Measurements from ENCODE around the gene KRT86. TPM values are rescaled to one million over a fixed set of nuclear protein-coding genes. Genes with fewer than 3 reads are reported as not detected.

KRT86 gene
- total and polyA plus RNA-seq, 10 donors = 0.08 to 0.26 (median 0.13) TPM; not detected in 6

GRCh38 chr12:52323001-52323400 is 48.6 kb downstream of the KRT86 start:
- Histone ChIP-seq H3K27ac (no peak overlapping the region), H3K4me3 (no peak overlapping the region), H3K4me1 (peaks cover 0 to 7% (median 0%) of the 10 kb centered on the region in 6 donors), H3K9me3 (no peaks in the 10 kb centered on the region), H3K36me3 (no peaks in the 10 kb centered on the region), H3K27me3 (replicated peaks in 1 of 7) (peaks cover 0 to 65% (median 7%) of the 10 kb centered on the region in 7 donors)
- intact Hi-C loops (cut with DNase I; ENCODE audit: low total_unique reads) = no loop called here
- 54 to 88% (median 63%) methylated on average over 1 of the region's 1 CpG for WGBS, 5 donors
- peak; percentile 44 for DNase-seq
- TF ChIP-seq POLR2AphosphoS5 (IDR thresholded peaks at IDR 0.05) = no peak
- no peak for TF ChIP-seq CTCF (IDR thresholded peaks at IDR 0.05 in 8 of 11, conservative IDR thresholded peaks at IDR 0.05 in 3 of 11)
- no peak for TF ChIP-seq POLR2A (IDR thresholded peaks at IDR 0.05)

- Histone ChIP-seq H3K27ac (no peak overlapping the region), H3K27me3 (replicated peaks in 1 of 7) (peaks cover 0 to 68% (median 7%) of the 10 kb centered on the region in 7 donors), H3K4me3 (no peak overlapping the region), H3K36me3 (no peaks in the 10 kb centered on the region), H3K4me1 (peaks cover 0 to 7% (median 0%) of the 10 kb centered on the region in 6 donors), H3K9me3 (no peaks in the 10 kb centered on the region)
- TF ChIP-seq POLR2AphosphoS5 (IDR thresholded peaks at IDR 0.05) = no peak
- TF ChIP-seq CTCF (IDR thresholded peaks at IDR 0.05 in 8 of 11, conservative IDR thresholded peaks at IDR 0.05 in 3 of 11) = no peak
- TF ChIP-seq POLR2A (IDR thresholded peaks at IDR 0.05) = no peak
- peak; percentile 41 for DNase-seq
- WGBS, 5 donors = 84 to 89% (median 86%) methylated on average over 8 to 10 of the region's 10 CpGs
- intact Hi-C loops (cut with DNase I; ENCODE audit: low total_unique reads) = no loop called here
Measured at GRCh38 chr12:52323416-52324152, 49.1 kb downstream of the KRT86 start.

GRCh38 chr12:52324153-52324444 is 49.7 kb downstream of the KRT86 start:
- H3K4me1 ChIP-seq = peaks cover 0 to 7% (median 0%) of the 10 kb centered on the region in 6 donors
- H3K4me3 ChIP-seq = no peak overlapping the region
- intact Hi-C loops (cut with DNase I; ENCODE audit: low total_unique reads) = no loop called here
- H3K9me3 ChIP-seq = no peaks in the 10 kb centered on the region
- H3K36me3 ChIP-seq = no peaks in the 10 kb centered on the region
- WGBS, 5 donors = 81 to 98% (median 87%) methylated on average over 3 of the region's 3 CpGs
- no peak overlapping the region for H3K27ac ChIP-seq
- TF ChIP-seq POLR2AphosphoS5 (IDR thresholded peaks at IDR 0.05) (no peak), CTCF (IDR thresholded peaks at IDR 0.05 in 8 of 11, conservative IDR thresholded peaks at IDR 0.05 in 3 of 11) (no peak), POLR2A (IDR thresholded peaks at IDR 0.05) (no peak)
- H3K27me3 ChIP-seq (replicated peaks in 1 of 7) = peaks cover 0 to 66% (median 7%) of the 10 kb centered on the region in 7 donors
- DNase-seq = peak; percentile 44

GRCh38 chr12:52327052-52327829 is 52.8 kb downstream of the KRT86 start:
- H3K27me3 ChIP-seq (replicated peaks in 1 of 7) = peaks cover 0 to 40% (median 0%) of the 10 kb centered on the region in 7 donors
- H3K4me3 ChIP-seq = no peak overlapping the region
- intact Hi-C loops (cut with DNase I; ENCODE audit: low total_unique reads) = no loop called here
- no peak overlapping the region for H3K27ac ChIP-seq
- peak in 1 of 3 donors; percentile 25 for TF ChIP-seq POLR2AphosphoS5 (IDR thresholded peaks at IDR 0.05)
- TF ChIP-seq CTCF (IDR thresholded peaks at IDR 0.05 in 8 of 11, conservative IDR thresholded peaks at IDR 0.05 in 3 of 11) = peak; percentile 53 to 86 (median 81)
- TF ChIP-seq POLR2A (IDR thresholded peaks at IDR 0.05) = no peak
- peak; percentile 84 for DNase-seq
- no peaks in the 10 kb centered on the region for H3K9me3 ChIP-seq
- H3K4me1 ChIP-seq = peaks cover 0 to 7% (median 0%) of the 10 kb centered on the region in 6 donors
- 43 to 49% (median 43%) methylated on average over 11 of the region's 11 CpGs for WGBS, 5 donors
- H3K36me3 ChIP-seq = no peaks in the 10 kb centered on the region

All from spleen (tissue), 11 donors.